K562 (cell line): ENCODE data around the gene CCDC32. TPM values are rescaled to one million over a fixed set of nuclear protein-coding genes. Genes with fewer than 3 reads are reported as not detected.

Experiments used
- ARID4B ChIP-seq: sonication (generic); formaldehyde crosslinking; IDR thresholded peaks from 2 replicates; pipeline ENCODE4 v1.8.0; 2022; ENCODE audit warnings: mild to moderate bottlenecking, missing genetic modification reagents
- CREBBP ChIP-seq: IDR thresholded peaks from one replicate; pipeline ENCODE4 v1.6.1; 2012; ENCODE audit warnings: low read depth, mild to moderate bottlenecking, control low read depth, inconsistent platforms, low read length
- DEAF1 ChIP-seq: fragments of 450-650 bp; formaldehyde crosslinking; IDR thresholded peaks from 2 replicates; pipeline ENCODE4 v1.4.0; 2020; ENCODE audit warnings: mild to moderate bottlenecking, moderate library complexity
- FOXA3 ChIP-seq, 2 experiments: fragments of 450-650 bp in 1 of 2; sonication (generic) in 1 of 2; formaldehyde crosslinking; IDR thresholded peaks in 1 of 2; conservative IDR thresholded peaks in 1 of 2; 2 replicates each; pipeline versions ENCODE4 v1.4.0 to v1.8.0; 2020 to 2022; ENCODE audit warnings: mild to moderate bottlenecking in 2 of 2, missing genetic modification reagents in 1 of 2
- FOXJ3 ChIP-seq: sonication (generic); formaldehyde crosslinking; IDR thresholded peaks from 2 replicates; pipeline ENCODE4 v1.4.0; 2020; ENCODE audit warnings: mild to moderate bottlenecking, missing genetic modification reagents
- GABPB1 ChIP-seq: sonication (generic); formaldehyde crosslinking; IDR thresholded peaks from 2 replicates; pipeline ENCODE4 v1.8.0; 2022; ENCODE audit warnings: mild to moderate bottlenecking, missing genetic modification reagents
- HNRNPLL ChIP-seq: fragments of 200-400 bp; formaldehyde crosslinking; IDR thresholded peaks from 2 replicates; pipeline ENCODE4 v1.6.1; 2017; ENCODE audit warnings: low read length, low read depth, mild to moderate bottlenecking; ENCODE audit not compliant: poor library complexity, severe bottlenecking
- MAX ChIP-seq: sonication (generic); formaldehyde crosslinking; IDR thresholded peaks from 2 replicates; pipeline ENCODE4 v1.9.0; 2022; ENCODE audit warnings: mild to moderate bottlenecking, missing genetic modification reagents
- MCM3 ChIP-seq: fragments of 450-650 bp; IDR thresholded peaks from 2 replicates; pipeline ENCODE4 v1.6.1; 2016
- MXI1 ChIP-seq: IDR thresholded peaks from 2 replicates; pipeline ENCODE4 v1.6.1; 2011; ENCODE audit warnings: low read depth, mild to moderate bottlenecking, improper control_type of control experiment, low read length
- POU5F1 ChIP-seq: fragments of 150-350 bp; IDR thresholded peaks from 2 replicates; pipeline ENCODE4 v1.6.1; 2014; ENCODE audit warnings: borderline replicate concordance, low read length, low read depth, mild to moderate bottlenecking; ENCODE audit not compliant: partially characterized antibody
- PREB ChIP-seq: sonication (generic); formaldehyde crosslinking; IDR thresholded peaks from 2 replicates; pipeline ENCODE4 v1.8.1; 2023; ENCODE audit warnings: mild to moderate bottlenecking, missing genetic modification reagents
- TBP ChIP-seq: optimal IDR thresholded peaks from 2 replicates; pipeline ENCODE3; 2011; ENCODE audit warnings: low read depth, low read length, improper control_type of control experiment
- TRIM25 ChIP-seq: fragments of 450-650 bp; IDR thresholded peaks from 2 replicates; pipeline ENCODE4 v1.7.0; 2016; ENCODE audit warnings: borderline replicate concordance
- ZNF780A ChIP-seq: fragments of 250-450 bp; sonication (Bioruptor Pico); IDR thresholded peaks from 2 replicates; pipeline ENCODE4 v1.5.0; 2021; ENCODE audit warnings: mild to moderate bottlenecking
- polyA plus RNA-seq, 8 experiments: library from polyadenylated mRNA; depleted of rRNA in 4 of 8; stranded (reverse) in 5 of 8; unstranded in 3 of 8; fragments of >200 nt; fragmentation: Nextera tagmentation in 2 of 8; fragmentation: Illumina TruSeq in 1 of 8; extraction: Ambion mirVana in 2 of 8; extraction: Trizol in 1 of 8; gene quantifications; 2 replicates each; pipeline versions ENCODE4 v1.2.1 to v1.2.3, GENCODE V29; 2011 to 2014; ENCODE audit warnings: inconsistent platforms in 1 of 8, missing spikeins in 1 of 8
- total RNA-seq, 7 experiments: library from RNA; depleted of rRNA in 6 of 7; stranded (reverse); fragments of >200 nt in 6 of 7; fragmentation: Illumina TruSeq in 2 of 7; extraction: Trizol in 2 of 7; gene quantifications; 2 replicates each; pipeline versions ENCODE4 v1.2.1 to v1.2.3, GENCODE V29; 2011 to 2021; ENCODE audit warnings: low replicate concordance in 1 of 7

Gene CCDC32
- total and polyA plus RNA-seq, 9 of the 15 experiments (the other 6 are each of a cell fraction or from before 2014, with no cell fraction given): 22.2 to 94.8 (median 37.1) TPM

GRCh38 chr15:40569129-40569953, 4.5 kb upstream of the CCDC32 start, which contains the start of gene RPUSD2 (continued):
- TF ChIP-seq PREB (CRISPR knock-in tag) (0 out of 2 replicates have a peak, but pooled peaks have one; percentile 18), GABPB1 (CRISPR knock-in tag) (peak; percentile 73; the same call in 1 of the 2 replicates), POU5F1 (no peak), TBP (peak; percentile 69), MAX (CRISPR knock-in tag) (peak; percentile 90), CREBBP (no peak), TRIM25 (no peak), HNRNPLL (peak; percentile 54), ARID4B (CRISPR knock-in tag) (peak; percentile 97), FOXA3 (CRISPR knock-in tag; conservative IDR thresholded peaks at IDR 0.05 in 1 of 2, IDR thresholded peaks at IDR 0.05 in 1 of 2) (no peak), ZNF780A (CRISPR knock-in tag) (no peak), FOXJ3 (no peak), MXI1 (peak; percentile 95), MCM3 (no peak), DEAF1 (CRISPR knock-in tag) (no peak)
